ENCODE data around the gene RNF144A. TPM values are rescaled to one million over a fixed set of nuclear protein-coding genes. Genes with fewer than 3 reads are reported as not detected.

RNF144A gene
- total RNA-seq, 1 experiment from 2014 or later, result 9.5 TPM

DNA sequence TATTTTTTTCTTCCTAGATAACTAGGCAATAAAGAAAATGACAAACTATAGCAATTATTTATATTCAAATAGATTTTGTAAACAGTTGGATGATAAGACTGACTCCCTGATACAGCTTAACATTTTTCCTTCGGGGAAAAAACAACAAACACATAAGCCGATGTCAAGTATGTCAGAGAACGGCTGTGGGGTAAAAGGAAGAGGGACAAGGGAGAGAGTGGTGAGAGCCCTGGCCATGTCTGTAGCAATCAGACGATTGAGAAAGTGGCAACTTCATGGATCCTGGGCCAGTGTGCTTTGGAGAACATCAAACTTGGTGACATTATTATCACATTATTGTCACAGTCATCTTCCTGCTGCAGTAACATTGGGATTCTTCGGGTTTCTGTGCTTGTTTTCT lies 65.2 kb downstream of the RNF144A start:
- H3K4me1 ChIP-seq (ENCODE audit: insufficient read depth, low read length), result peaks cover 29% of the 10 kb centered on the region
- DNase-seq (no peak), ATAC-seq (no peak)
- ChIA-PET POLR2A (ENCODE audit: unreplicated experiment) (no interaction called here), CTCF (no interaction called here)
- H3K27me3 ChIP-seq (ENCODE audit: low read length), result no peaks in the 10 kb centered on the region
- no peak overlapping the region for H2AFZ ChIP-seq (ENCODE audit: low read length)
- no peaks in the 10 kb centered on the region for H3K9me2 ChIP-seq (replicated peaks; ENCODE audit: low read length)
- intact Hi-C loops (cut with micrococcal nuclease), result no loop called here
- no peak overlapping the region for H3K4me2 ChIP-seq (ENCODE audit: low read length)
- H3K4me3 ChIP-seq (ENCODE audit: low read length), result no peak overlapping the region
- H3K27ac ChIP-seq (ENCODE audit: low read length), result no peak overlapping the region
- BruUV-seq (replicated peaks), result no TSS peak
- H3K9ac ChIP-seq (ENCODE audit: low read length), result no peak overlapping the region
- H3K9me3 ChIP-seq (ENCODE audit: low read length), result no peaks in the 10 kb centered on the region
- H3K79me2 ChIP-seq (ENCODE audit: low read length), result no peaks in the 10 kb centered on the region
- no peaks in the 10 kb centered on the region for H4K20me1 ChIP-seq (ENCODE audit: low read length)
- H3F3A ChIP-seq (ENCODE audit: low read length, unreplicated experiment), result no peaks in the 10 kb centered on the region
- TF ChIP-seq EZH2 (IDR thresholded peaks at IDR 0.05; ENCODE audit: low read length, unreplicated experiment), result no peak
- TF ChIP-seq, protein P1, sequence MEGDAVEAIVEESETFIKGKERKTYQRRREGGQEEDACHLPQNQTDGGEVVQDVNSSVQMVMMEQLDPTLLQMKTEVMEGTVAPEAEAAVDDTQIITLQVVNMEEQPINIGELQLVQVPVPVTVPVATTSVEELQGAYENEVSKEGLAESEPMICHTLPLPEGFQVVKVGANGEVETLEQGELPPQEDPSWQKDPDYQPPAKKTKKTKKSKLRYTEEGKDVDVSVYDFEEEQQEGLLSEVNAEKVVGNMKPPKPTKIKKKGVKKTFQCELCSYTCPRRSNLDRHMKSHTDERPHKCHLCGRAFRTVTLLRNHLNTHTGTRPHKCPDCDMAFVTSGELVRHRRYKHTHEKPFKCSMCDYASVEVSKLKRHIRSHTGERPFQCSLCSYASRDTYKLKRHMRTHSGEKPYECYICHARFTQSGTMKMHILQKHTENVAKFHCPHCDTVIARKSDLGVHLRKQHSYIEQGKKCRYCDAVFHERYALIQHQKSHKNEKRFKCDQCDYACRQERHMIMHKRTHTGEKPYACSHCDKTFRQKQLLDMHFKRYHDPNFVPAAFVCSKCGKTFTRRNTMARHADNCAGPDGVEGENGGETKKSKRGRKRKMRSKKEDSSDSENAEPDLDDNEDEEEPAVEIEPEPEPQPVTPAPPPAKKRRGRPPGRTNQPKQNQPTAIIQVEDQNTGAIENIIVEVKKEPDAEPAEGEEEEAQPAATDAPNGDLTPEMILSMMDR (conservative IDR thresholded peaks at IDR 0.05; ENCODE audit: low read depth, low read length), result no peak
- TF ChIP-seq EZH2phosphoT487 (IDR thresholded peaks at IDR 0.05; ENCODE audit: borderline replicate concordance, low read length), result no peak
- no peaks in the 10 kb centered on the region; the same call in 1 of the 2 replicates for H3K36me3 ChIP-seq (ENCODE audit: low read depth, low read length)

DNA sequence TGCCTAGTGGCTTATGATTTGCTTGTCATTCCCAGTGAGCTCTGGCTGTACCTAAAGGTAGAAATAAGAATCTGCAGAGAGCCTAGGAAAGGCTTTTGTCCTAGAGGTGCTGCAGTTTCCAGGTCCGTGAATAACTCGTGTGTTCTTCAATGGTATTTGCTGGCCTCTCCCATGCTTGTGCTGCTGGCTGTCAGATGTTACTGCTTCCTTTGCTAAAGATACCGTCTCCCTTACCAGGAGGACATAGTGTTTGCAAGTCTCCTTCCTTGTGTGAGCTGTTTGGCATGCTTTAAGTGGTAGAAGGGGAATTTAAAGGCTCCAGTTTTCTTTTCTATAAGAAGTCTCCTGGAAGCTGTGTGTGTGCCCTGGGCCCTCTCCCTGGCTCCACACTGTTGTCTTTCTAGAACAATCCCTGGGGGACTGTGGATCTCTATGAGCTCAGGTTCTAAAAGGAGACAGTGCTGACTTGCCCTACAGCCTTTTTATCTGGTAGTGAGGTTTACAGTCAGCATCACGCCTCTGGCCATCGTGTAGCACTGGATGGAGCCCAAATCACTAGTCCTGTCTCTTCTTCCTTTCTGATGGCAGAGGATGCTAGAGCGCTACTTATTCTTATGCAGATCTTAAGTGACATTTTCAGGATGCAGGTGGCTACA lies 65.8 kb downstream of the RNF144A start:
- H4K20me1 ChIP-seq (ENCODE audit: low read length), result no peaks in the 10 kb centered on the region
- H3K9me2 ChIP-seq (replicated peaks; ENCODE audit: low read length), result no peaks in the 10 kb centered on the region
- no peaks in the 10 kb centered on the region for H3K79me2 ChIP-seq (ENCODE audit: low read length)
- no peaks in the 10 kb centered on the region for H3K9me3 ChIP-seq (ENCODE audit: low read length)
- POLR2A ChIA-PET (ENCODE audit: unreplicated experiment), result no interaction called here
- intact Hi-C loops (cut with micrococcal nuclease), result no loop called here
- DNase-seq (no peak), ATAC-seq (no peak)
- H2AFZ ChIP-seq (ENCODE audit: low read length), result no peak overlapping the region
- H3K36me3 ChIP-seq (ENCODE audit: low read depth, low read length), result no peaks in the 10 kb centered on the region; the same call in 1 of the 2 replicates
- CTCF ChIA-PET, result no interaction called here
- peaks cover 23% of the 10 kb centered on the region for H3K4me1 ChIP-seq (ENCODE audit: insufficient read depth, low read length)
- no peak overlapping the region for H3K4me2 ChIP-seq (ENCODE audit: low read length)
- no TSS peak for BruUV-seq (replicated peaks)
- TF ChIP-seq, protein P1 (conservative IDR thresholded peaks at IDR 0.05; ENCODE audit: low read depth, low read length), result no peak
- no peak for TF ChIP-seq EZH2phosphoT487 (IDR thresholded peaks at IDR 0.05; ENCODE audit: borderline replicate concordance, low read length)
- TF ChIP-seq EZH2 (IDR thresholded peaks at IDR 0.05; ENCODE audit: low read length, unreplicated experiment), result no peak
- no peaks in the 10 kb centered on the region for H3F3A ChIP-seq (ENCODE audit: low read length, unreplicated experiment)
- no peak overlapping the region for H3K4me3 ChIP-seq (ENCODE audit: low read length)
- H3K27me3 ChIP-seq (ENCODE audit: low read length), result no peaks in the 10 kb centered on the region
- no peak overlapping the region for H3K27ac ChIP-seq (ENCODE audit: low read length)
- H3K9ac ChIP-seq (ENCODE audit: low read length), result no peak overlapping the region

DNA sequence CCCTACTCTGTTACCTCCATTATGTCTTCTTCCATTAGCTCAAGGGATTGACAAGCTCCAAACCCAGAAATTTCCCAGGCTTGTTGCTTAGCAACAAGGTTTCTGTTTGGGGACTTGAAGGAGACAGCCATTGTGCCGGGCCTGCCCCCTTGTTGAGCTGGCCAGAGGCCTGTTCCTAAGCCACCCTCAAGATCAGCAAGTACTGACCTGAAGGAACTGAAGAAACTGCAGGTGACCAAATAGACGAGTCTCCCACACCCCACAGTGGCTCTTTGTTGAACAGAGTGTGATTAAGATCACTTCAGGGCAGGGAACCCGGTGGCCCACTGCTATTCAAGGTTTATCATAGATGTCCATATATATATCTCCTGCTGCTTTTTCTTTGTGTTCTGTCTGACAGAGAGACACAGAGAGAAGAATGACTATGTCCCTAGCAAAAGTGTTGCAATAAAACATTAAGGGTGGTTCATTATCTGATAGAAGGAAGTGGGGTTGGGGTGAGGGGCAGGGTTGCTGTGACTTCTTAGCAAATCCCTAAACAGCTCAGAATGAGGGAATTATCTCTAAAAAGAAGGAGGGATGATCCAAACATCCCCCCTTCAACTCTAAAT lies 69.2 kb downstream of the RNF144A start:
- peak; percentile 12 for DNase-seq
- POLR2A ChIA-PET (ENCODE audit: unreplicated experiment), result no interaction called here
- peaks cover 13% of the 10 kb centered on the region for H3K4me1 ChIP-seq (ENCODE audit: insufficient read depth, low read length)

More for the DNA sequence above, 69.2 kb downstream of the RNF144A start:
- ATAC-seq, result peak; percentile 32
- BruUV-seq (replicated peaks), result no TSS peak
- no peaks in the 10 kb centered on the region for H3K36me3 ChIP-seq (ENCODE audit: low read depth, low read length)
- no peaks in the 10 kb centered on the region for H3K9me2 ChIP-seq (replicated peaks; ENCODE audit: low read length)
- no peaks in the 10 kb centered on the region for H3K27me3 ChIP-seq (ENCODE audit: low read length)
- CTCF ChIA-PET, result no interaction called here
- TF ChIP-seq, protein P1 (conservative IDR thresholded peaks at IDR 0.05; ENCODE audit: low read depth, low read length), result no peak
- TF ChIP-seq EZH2 (IDR thresholded peaks at IDR 0.05; ENCODE audit: low read length, unreplicated experiment), result no peak
- no peak for TF ChIP-seq EZH2phosphoT487 (IDR thresholded peaks at IDR 0.05; ENCODE audit: borderline replicate concordance, low read length)
- no peak overlapping the region for H3K4me2 ChIP-seq (ENCODE audit: low read length)
- no peaks in the 10 kb centered on the region for H3K79me2 ChIP-seq (ENCODE audit: low read length)
- peak overlapping the region; percentile 22 for H3K9ac ChIP-seq (ENCODE audit: low read length)
- peak overlapping the region; percentile 69 for H3K27ac ChIP-seq (ENCODE audit: low read length)
- H2AFZ ChIP-seq (ENCODE audit: low read length), result no peak overlapping the region
- intact Hi-C loops (cut with micrococcal nuclease), result no loop called here
- no peaks in the 10 kb centered on the region for H3F3A ChIP-seq (ENCODE audit: low read length, unreplicated experiment)
- H3K9me3 ChIP-seq (ENCODE audit: low read length), result no peaks in the 10 kb centered on the region
- H3K4me3 ChIP-seq (ENCODE audit: low read length), result no peak overlapping the region
- H4K20me1 ChIP-seq (ENCODE audit: low read length), result no peaks in the 10 kb centered on the region
